Common myeloid progenitor, CD34-positive (primary cell): ENCODE results near the gene WNK2.

ENCODE experiments used
- CTCF ChIA-PET: fragments of 350-600 bp; sonication (Branson Sonifier 250); formaldehyde crosslinking; loops from one replicate; lab custom pipeline; 2021; ENCODE audit warnings: antibody characterized with exemption; lab: Charles Lee
- POLR2A ChIA-PET: fragments of 350-600 bp; sonication (Branson Sonifier 250); formaldehyde crosslinking; loops from one replicate; lab custom pipeline; 2021; ENCODE audit warnings: antibody characterized with exemption; lab: Charles Lee
- DNase-seq, 3 donors: peaks; one replicate each; pipeline versions ENCODE4 v3.0.0 to v3.0.0-alpha.2; 2013
- H3K27ac ChIP-seq, 2 experiments: 1 replicate in 1 of 2; 2 replicates in 1 of 2; pipeline ENCODE4 v1.7.0; 2013; ENCODE audit warnings: inconsistent platforms in 2 of 2, low read length in 2 of 2, mild to moderate bottlenecking in 2 of 2, low read depth in 1 of 2, moderate library complexity in 1 of 2; ENCODE audit not compliant: severe bottlenecking in 2 of 2, insufficient read depth in 1 of 2, poor library complexity in 1 of 2
- H3K27me3 ChIP-seq, 5 experiments: replicated peaks in 2 of 5; 1 replicate in 3 of 5; 2 replicates in 2 of 5; pipeline versions ENCODE4 v1.6.1 to v1.7.0; 2013; ENCODE audit warnings: low read length in 4 of 5, mild to moderate bottlenecking in 2 of 5, moderate library complexity in 2 of 5, inconsistent platforms in 1 of 5; ENCODE audit not compliant: insufficient read depth in 5 of 5, control insufficient read depth in 4 of 5
- H3K36me3 ChIP-seq, 4 experiments: 1 replicate in 2 of 4; 2 replicates in 2 of 4; pipeline versions ENCODE4 v1.6.1 to v1.7.0; 2013; ENCODE audit warnings: low read length in 3 of 4, control low read depth in 1 of 4, mild to moderate bottlenecking in 1 of 4; ENCODE audit not compliant: control insufficient read depth in 4 of 4, insufficient read depth in 4 of 4
- H3K4me1 ChIP-seq, 4 experiments: 1 replicate in 3 of 4; 2 replicates in 1 of 4; pipeline versions ENCODE4 v1.6.1 to v1.7.1; 2013; ENCODE audit warnings: low read length in 3 of 4, mild to moderate bottlenecking in 3 of 4, control low read depth in 1 of 4, inconsistent platforms in 1 of 4, moderate library complexity in 1 of 4; ENCODE audit not compliant: control insufficient read depth in 4 of 4, insufficient read depth in 4 of 4; ENCODE audit errors: control extremely low read depth in 1 of 4
- H3K4me3 ChIP-seq, 7 experiments: 1 replicate in 4 of 7; 2 replicates in 3 of 7; pipeline versions ENCODE4 v1.5.1 to v1.7.0; 2013; ENCODE audit warnings: mild to moderate bottlenecking in 7 of 7, low read length in 6 of 7, moderate library complexity in 6 of 7, inconsistent platforms in 2 of 7, low read depth in 2 of 7, control low read depth in 1 of 7; ENCODE audit not compliant: insufficient read depth in 4 of 7, control insufficient read depth in 1 of 7; ENCODE audit errors: extremely low read depth in 1 of 7
- H3K9me3 ChIP-seq, 5 experiments: 1 replicate in 4 of 5; 2 replicates in 1 of 5; pipeline versions ENCODE4 v1.6.1 to v1.7.1; 2013; ENCODE audit warnings: low read length in 4 of 5, mild to moderate bottlenecking in 2 of 5, inconsistent platforms in 1 of 5, low read depth in 1 of 5, moderate library complexity in 1 of 5; ENCODE audit not compliant: control insufficient read depth in 4 of 5, insufficient read depth in 2 of 5; ENCODE audit errors: control extremely low read depth in 1 of 5
- WGBS: methylation state at CpG from one replicate; pipeline ENCODE4 v1.1.5; 2013; ENCODE audit not compliant: insufficient coverage; 5-methylcytosine and 5-hydroxymethylcytosine counted together

WNK2 gene

GRCh38 chr9:93185266-93186214 is 1.6 kb downstream of the WNK2 start:
- no peak overlapping the region for H3K27ac ChIP-seq
- H3K27me3 ChIP-seq = peaks cover 0 to 75% (median 40%) of the 10 kb centered on the region in 5 experiments
- ChIA-PET POLR2A (no interaction called here), CTCF (interaction anchor here (0.9 to 1.5 kb wide), 2 partner anchors 31 to 151 kb away, joined by 3 read pairs; no protein-coding TSS in a partner anchor)
- no peak overlapping the region for H3K4me3 ChIP-seq
- peaks cover 2 to 18% (median 14%) of the 10 kb centered on the region in 4 experiments for H3K4me1 ChIP-seq
- DNase-seq = no peak
- H3K36me3 ChIP-seq = no peaks in the 10 kb centered on the region
- no peaks in the 10 kb centered on the region for H3K9me3 ChIP-seq
- 70% methylated on average over 61 of the region's 61 CpGs for WGBS

GRCh38 chr9:93186215-93186945 is 2.4 kb downstream of the WNK2 start:
- Histone ChIP-seq H3K27ac (no peak overlapping the region), H3K4me3 (no peak overlapping the region), H3K9me3 (no peaks in the 10 kb centered on the region), H3K4me1 (peaks cover 2 to 18% (median 14%) of the 10 kb centered on the region in 4 experiments), H3K27me3 (peaks cover 0 to 68% (median 35%) of the 10 kb centered on the region in 5 experiments), H3K36me3 (no peaks in the 10 kb centered on the region)
- WGBS = 92% methylated on average over 13 of the region's 16 CpGs
- no peak for DNase-seq
- ChIA-PET POLR2A (no interaction called here), CTCF (interaction anchor here (0.9 to 1.5 kb wide), 2 partner anchors 32 to 152 kb away, joined by 3 read pairs; no protein-coding TSS in a partner anchor)

GRCh38 chr9:93187047-93187446 is 3.1 kb downstream of the WNK2 start:
- no peaks in the 10 kb centered on the region for H3K36me3 ChIP-seq
- ChIA-PET POLR2A (no interaction called here), CTCF (interaction anchor here (1.5 kb wide), 1 partner anchor 33 kb away, joined by 3 read pairs; no protein-coding TSS in a partner anchor)
- 80% methylated on average over 8 of the region's 9 CpGs for WGBS
- no peak for DNase-seq
- H3K27ac ChIP-seq = no peak overlapping the region
- no peak overlapping the region for H3K4me3 ChIP-seq
- no peaks in the 10 kb centered on the region for H3K9me3 ChIP-seq
- peaks cover 0 to 62% (median 32%) of the 10 kb centered on the region in 5 experiments for H3K27me3 ChIP-seq
- H3K4me1 ChIP-seq = peaks cover 2 to 18% (median 14%) of the 10 kb centered on the region in 4 experiments

GRCh38 chr9:93187574-93187973 is 3.6 kb downstream of the WNK2 start:
- CTCF ChIA-PET = no interaction called here
- H3K27ac ChIP-seq = no peak overlapping the region
- H3K27me3 ChIP-seq = peaks cover 0 to 57% (median 27%) of the 10 kb centered on the region in 5 experiments
- H3K4me1 ChIP-seq = peaks cover 2 to 18% (median 14%) of the 10 kb centered on the region in 4 experiments
- H3K4me3 ChIP-seq = no peak overlapping the region
- no peaks in the 10 kb centered on the region for H3K9me3 ChIP-seq
- WGBS = 91% methylated on average over 5 of the region's 5 CpGs
- POLR2A ChIA-PET = no interaction called here
- no peaks in the 10 kb centered on the region for H3K36me3 ChIP-seq
- DNase-seq = no peak

- POLR2A ChIA-PET = no interaction called here
- DNase-seq = no peak
- no peaks in the 10 kb centered on the region for H3K9me3 ChIP-seq
- WGBS = 89% methylated on average over 10 of the region's 14 CpGs
- H3K27ac ChIP-seq = no peak overlapping the region
- peaks cover 0 to 13% (median 11%) of the 10 kb centered on the region in 4 experiments for H3K4me1 ChIP-seq
- H3K36me3 ChIP-seq = no peaks in the 10 kb centered on the region
- H3K27me3 ChIP-seq = peaks cover 0 to 46% (median 17%) of the 10 kb centered on the region in 5 experiments
- CTCF ChIA-PET = no interaction called here
- H3K4me3 ChIP-seq = no peak overlapping the region
Measured at GRCh38 chr9:93188426-93189368, 4.8 kb downstream of the WNK2 start.

- Histone ChIP-seq H3K27ac (no peak overlapping the region), H3K4me3 (no peak overlapping the region), H3K9me3 (no peaks in the 10 kb centered on the region), H3K27me3 (peaks cover 0 to 37% (median 19%) of the 10 kb centered on the region in 5 experiments), H3K4me1 (peaks cover 0 to 4% (median 3%) of the 10 kb centered on the region in 4 experiments), H3K36me3 (no peaks in the 10 kb centered on the region)
- POLR2A ChIA-PET = no interaction called here
- no peak for DNase-seq
- CTCF ChIA-PET = interaction anchor here (0.9 kb wide), 1 partner anchor 17 kb away, joined by 4 read pairs; no protein-coding TSS in a partner anchor
- WGBS = 94% methylated on average over 18 of the region's 21 CpGs
Measured at GRCh38 chr9:93189369-93190132, 5.6 kb downstream of the WNK2 start.
